Umbilical cord (tissue), 2 donors: ENCODE data around the gene FUNDC2. TPM values are rescaled to one million over a fixed set of nuclear protein-coding genes. Genes with fewer than 3 reads are reported as not detected.

Experiments
- DNase-seq: peaks from one replicate; pipeline ENCODE4 v3.0.0-alpha.2; 2015; ENCODE audit warnings: low spot score
- total RNA-seq: library from RNA; depleted of rRNA; stranded (reverse); fragments of >200 nt; gene quantifications from one replicate; pipeline ENCODE4 v1.2.3, GENCODE V29; 2014; ENCODE audit warnings: low replicate concordance; ENCODE audit not compliant: insufficient read depth

Gene FUNDC2
- total RNA-seq, 1 donor from 2014 or later, result 77.0 TPM

DNA sequence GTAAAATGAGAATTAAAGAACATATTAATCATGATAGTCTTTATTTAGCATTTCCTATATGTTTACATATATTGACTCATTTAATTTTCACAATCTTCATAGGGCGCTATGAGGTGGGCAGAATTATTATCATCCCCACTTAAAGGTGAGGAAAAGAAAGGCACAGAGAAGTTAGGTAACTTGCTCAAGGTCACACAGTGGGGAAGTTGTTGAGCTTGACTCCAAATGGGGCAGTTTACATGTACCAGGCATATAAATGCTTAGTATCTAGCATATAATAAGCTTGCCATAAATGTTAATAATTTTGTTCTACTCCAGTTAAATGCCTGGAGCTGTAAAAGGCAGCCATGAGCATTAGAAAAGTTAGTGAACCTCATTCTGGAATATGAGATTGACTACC, 42.8 kb downstream of the FUNDC2 start:
- DNase-seq, result no peak

- DNase-seq, result no peak
Measured at GRCh38 chrX:155070038-155070437, 43.4 kb downstream of the FUNDC2 start.

DNA sequence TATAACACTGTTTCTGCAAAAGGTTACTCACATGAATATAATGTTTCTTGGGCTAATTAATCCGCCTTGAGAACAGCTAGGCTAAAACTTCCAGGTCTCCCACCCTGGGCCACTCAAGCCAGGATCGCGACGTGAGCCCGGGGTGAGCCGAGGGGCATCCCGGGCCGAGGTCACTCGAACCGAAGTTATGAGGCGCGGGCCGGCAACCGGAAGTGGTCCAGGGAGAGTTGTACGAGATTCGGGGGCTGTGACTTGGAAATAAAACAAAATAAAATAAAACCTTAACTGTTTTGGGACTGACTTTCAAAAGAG, 44.0 kb downstream of the FUNDC2 start:
- DNase-seq, result no peak

DNA sequence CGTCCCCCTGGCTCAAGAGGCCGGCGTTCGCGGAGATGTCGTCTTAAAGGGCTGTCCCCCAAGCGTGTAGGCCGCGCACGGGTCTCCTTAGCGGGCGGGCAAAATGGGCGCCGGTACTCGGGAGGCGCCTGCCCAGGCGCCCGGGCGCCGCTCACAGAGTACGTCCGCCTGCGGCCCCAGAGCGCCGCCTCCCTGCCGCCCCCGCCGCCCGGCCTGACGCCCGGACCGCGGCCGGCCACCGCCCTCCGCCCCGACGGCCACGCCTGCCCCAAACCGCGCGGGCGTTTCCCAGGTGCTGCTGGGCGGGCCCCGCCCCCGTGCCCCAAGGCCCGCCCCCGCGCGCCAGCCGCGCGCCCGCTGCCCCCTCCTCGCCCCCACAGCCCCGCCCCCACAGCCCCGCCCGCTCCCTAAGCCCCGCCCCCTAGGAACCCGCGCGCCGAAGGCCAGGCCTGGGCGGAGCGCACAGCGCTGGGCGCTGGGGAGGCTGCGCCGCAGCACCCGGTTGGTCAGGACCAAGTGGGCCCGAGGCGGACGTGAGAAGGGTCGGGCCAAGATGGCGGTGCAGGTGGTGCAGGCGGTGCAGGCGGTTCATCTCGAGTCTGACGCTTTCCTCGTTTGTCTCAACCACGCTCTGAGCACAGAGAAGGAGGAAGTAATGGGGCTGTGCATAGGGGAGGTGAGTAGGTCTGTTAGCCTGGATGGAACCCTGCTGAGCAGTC, 44.5 kb downstream of the FUNDC2 start, which contains the start of the genes BRCC3, CMC4 and MTCP1:
TSS of gene BRCC3 (plus strand) at position 534 of the 719 bp plus-strand sequence. CDS start at position 554, 20 bp downstream.
TSS of gene CMC4 (minus strand) at position 162 of the 719 bp plus-strand sequence. CDS start 7,113 bp downstream, outside the sequence.
TSS of gene MTCP1 (minus strand) at position 162 of the 719 bp plus-strand sequence. CDS start 5,126 bp downstream, outside the sequence.
- peak; percentile 82 for DNase-seq

DNA sequence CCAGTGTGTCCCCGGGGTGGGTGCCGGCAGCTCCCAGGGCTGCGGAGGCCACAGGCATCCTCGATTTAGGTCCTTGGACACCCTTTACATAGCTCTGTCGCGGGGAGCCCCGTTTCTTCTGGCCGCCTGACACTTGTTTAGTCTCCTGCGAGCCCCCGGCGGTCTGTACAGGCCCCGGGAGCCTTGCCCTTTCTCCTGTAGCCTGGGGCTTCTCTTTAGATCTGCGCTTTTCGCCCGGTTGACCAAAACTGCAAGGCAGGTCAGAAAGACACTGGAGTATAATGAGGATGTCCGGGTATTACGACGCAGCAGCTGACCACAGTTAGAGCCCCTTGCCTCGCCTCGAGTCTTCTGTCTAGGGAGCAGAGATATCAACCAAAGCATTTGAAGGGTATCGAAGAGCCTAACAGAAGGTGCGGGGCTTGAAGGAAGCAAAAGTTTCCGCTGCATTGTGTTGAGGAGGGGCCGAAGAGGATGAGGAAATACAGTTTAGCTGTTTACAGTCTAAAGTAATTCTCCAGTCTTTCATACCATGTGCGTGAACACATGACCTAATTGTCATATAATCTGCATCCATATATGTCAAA, 45.1 kb downstream of the FUNDC2 start:
- DNase-seq, result no peak

DNA sequence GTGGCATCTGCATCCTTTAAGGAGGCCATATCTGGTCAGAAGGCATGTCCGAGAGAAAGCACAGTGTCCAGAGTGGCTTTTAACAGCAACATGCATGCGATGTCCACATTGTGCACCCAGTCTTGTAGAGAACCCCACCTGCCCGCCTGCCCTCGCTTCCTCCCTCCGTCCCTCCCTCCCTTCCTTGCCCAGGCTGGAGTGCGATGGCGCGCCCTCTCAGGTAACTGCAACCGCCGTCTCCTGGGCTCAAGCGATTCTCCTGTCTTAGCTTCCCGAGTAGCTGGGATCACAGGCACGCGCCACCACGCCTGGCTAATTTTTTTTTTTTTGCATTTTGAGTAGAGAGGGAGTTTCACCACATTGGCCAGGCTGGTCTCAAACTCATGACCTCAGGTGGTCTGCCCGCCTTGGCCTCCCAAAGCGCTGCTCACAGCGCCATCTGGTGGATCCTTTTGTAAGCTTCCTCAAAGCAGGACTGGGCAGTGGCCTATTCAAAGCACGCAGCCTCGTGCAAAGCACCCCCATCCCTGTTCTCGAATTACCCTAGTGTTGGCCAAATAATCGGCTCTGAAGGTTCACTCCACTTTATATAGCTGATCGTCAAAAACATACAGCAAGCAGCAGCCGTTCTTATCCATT, 59.7 kb downstream of the FUNDC2 start:
- no peak for DNase-seq

DNA sequence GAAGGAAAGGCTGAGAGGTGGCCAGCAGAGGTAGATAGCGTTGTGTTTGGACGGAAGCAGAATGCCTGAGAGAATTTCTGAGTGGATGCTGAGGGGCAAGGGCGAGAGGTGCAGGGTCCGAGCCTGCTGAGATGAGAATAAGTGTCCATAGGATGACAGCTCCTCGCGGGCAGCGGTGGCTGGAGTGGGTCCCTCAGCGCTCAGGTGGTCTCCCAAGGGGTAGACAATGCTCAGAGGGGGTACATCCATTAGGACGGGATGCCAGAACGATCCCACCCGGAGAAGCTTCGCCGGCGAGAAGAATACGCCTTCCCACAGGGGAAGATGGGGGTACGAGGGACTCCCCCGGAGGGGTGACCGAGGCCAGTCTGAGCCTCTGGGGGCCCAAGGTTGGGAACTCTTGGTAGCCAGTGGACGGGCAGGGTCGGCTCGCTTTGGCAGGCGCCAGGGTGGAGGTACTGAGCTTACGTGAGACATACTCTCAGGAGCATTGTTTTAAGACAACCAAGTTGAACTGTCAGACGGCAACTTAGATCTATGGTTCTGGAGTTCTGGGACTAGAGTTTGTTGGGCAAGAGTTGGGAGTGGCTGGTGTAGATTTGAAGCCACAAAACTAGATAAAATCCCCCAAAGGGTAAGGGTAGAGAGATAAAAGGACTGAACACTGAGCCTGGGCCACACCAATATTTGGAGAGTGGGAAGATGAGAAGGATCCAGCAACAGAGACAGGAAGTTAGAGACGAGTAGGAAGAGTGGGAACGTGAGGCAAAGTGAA, 60.5 kb downstream of the FUNDC2 start:
- DNase-seq, result no peak

DNA sequence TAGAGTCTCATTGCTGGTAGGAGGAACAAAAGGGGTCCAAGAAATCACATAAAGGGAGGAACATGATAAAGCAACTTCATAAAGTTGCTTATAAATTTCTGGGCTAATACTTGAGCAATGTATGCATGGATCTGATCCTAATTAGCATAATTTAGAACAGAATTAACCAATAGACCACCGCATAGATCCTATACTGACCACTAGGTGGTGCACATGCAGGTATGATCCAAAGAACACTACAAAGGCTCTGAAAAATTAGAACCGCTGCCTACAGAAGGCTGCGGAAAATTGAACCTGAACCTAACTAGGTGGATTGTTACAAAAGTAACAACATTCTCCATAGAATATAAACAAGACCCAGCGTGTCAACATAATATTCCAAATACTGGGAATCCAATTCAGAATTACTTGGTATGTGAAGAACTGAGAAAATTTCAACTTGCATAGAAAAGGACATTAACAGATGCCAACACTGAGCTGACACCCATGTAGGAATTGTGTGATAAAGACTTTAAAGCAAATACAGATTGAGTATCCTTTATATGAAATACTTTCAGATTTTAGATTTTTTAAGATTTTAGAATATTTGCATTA, 67.9 kb downstream of the FUNDC2 start:
- peak; percentile 8 for DNase-seq

GRCh38 chrX:155105919-155106318, 79.3 kb downstream of the FUNDC2 start:
- no peak for DNase-seq

GRCh38 chrX:155108427-155108826, 81.8 kb downstream of the FUNDC2 start:
- no peak for DNase-seq

Other genes with a start within 250 kb of the FUNDC2 start
- 47.7 TPM for gene MPP1, start 221.4 kb upstream of the FUNDC2 start, total RNA-seq
- not detected for gene SMIM9, start 192.2 kb upstream of the FUNDC2 start, total RNA-seq
- 0.96 TPM for gene F8A1, start 140.5 kb upstream of the FUNDC2 start, total RNA-seq
- 1.4 TPM for gene F8, start 4.1 kb upstream of the FUNDC2 start, total RNA-seq
- 13.5 TPM for gene CMC4, start 44.3 kb downstream of the FUNDC2 start, total RNA-seq
- gene MTCP1, start 44.3 kb downstream of the FUNDC2 start, total RNA-seq, result 32.5 TPM
- gene BRCC3, start 44.7 kb downstream of the FUNDC2 start, total RNA-seq, result 11.1 TPM
- 71.5 TPM for gene VBP1, start 189.6 kb downstream of the FUNDC2 start, total RNA-seq
- 7.7 TPM for gene RAB39B, start 237.6 kb downstream of the FUNDC2 start, total RNA-seq